Sigmoid colon (tissue), 4 donors: ENCODE data around the gene FGF14.

ENCODE experiments used
- CTCF ChIP-seq, 4 experiments: fragments of 450-650 bp in 3 of 4; fragments of 200-600 bp in 1 of 4; IDR thresholded peaks; one replicate each; pipeline ENCODE4 v1.5.1; 2016 to 2019; ENCODE audit warnings: antibody characterized with exemption in 4 of 4, mild to moderate bottlenecking in 3 of 4, moderate library complexity in 2 of 4
- POLR2A ChIP-seq, 2 donors: fragments of 450-650 bp; IDR thresholded peaks; one replicate each; pipeline ENCODE4 v1.6.1; 2016; ENCODE audit warnings: antibody characterized with exemption in 2 of 2, mild to moderate bottlenecking in 2 of 2, moderate library complexity in 2 of 2
- POLR2AphosphoS5 ChIP-seq, 4 donors: sonication (generic); formaldehyde crosslinking; IDR thresholded peaks; one replicate each; pipeline ENCODE4 v1.6.1; 2017; ENCODE audit warnings: antibody characterized with exemption in 4 of 4

GRCh38 chr13:101944521-101944920, 457.3 kb downstream of the FGF14 start:
- TF ChIP-seq CTCF (IDR thresholded peaks at IDR 0.05) (no peak), POLR2AphosphoS5 (IDR thresholded peaks at IDR 0.05) (no peak), POLR2A (IDR thresholded peaks at IDR 0.05) (no peak)
